ENCODE measurements around the gene BAHCC1. TPM values are rescaled to one million over a fixed set of nuclear protein-coding genes. Genes with fewer than 3 reads are reported as not detected.

The BAHCC1 gene
- total RNA-seq, 2 experiments from 2014 or later: 0.05 TPM; not detected in 1

DNA sequence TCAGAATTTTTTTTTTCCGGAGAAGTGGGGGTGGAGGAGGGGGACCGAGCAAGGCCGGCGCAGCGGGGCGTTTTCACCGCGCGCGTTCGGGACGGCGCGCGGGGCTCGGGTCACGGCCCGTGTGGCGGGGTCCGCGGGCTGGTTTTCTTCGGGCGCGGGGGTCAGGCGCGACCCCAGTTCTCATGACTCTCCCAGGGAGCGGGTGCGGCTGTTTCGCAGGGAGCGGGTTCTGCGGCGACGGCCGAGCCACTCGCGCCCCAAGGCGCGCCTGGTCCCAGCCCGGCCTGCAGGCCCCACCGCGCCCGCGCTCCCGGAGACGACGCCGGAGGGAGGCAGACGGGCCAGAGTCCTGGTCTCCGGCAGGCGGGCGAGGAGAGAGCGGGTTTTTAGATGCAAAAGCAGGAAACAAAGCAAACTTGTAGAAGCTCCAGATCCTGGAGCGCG is 1.0 kb downstream of the BAHCC1 start:
- no peak overlapping the region for H3K27ac Mint-ChIP-seq
- peaks cover 26% of the 10 kb centered on the region for H3K4me1 Mint-ChIP-seq
- ChIA-PET POLR2A (no interaction called here), CTCF (interaction anchor here (0.6 to 1.5 kb wide), 3 partner anchors 23 to 102 kb away, joined by 3 to 6 read pairs (median 3); no protein-coding TSS in a partner anchor)
- intact Hi-C loops (cut with DNase I, micrococcal nuclease): loop anchor here in 1 of 2 experiments (10.0 kb wide), 2 partner anchors 921 to 1591 kb away; partner anchors contain the start of gene NPTX1
- DNase-seq (no peak), ATAC-seq (no peak)
- peaks cover 57% of the 10 kb centered on the region for H3K27me3 Mint-ChIP-seq
- H3K9me3 Mint-ChIP-seq (ENCODE audit: low read depth): no peaks in the 10 kb centered on the region
- no peaks in the 10 kb centered on the region for H3K36me3 Mint-ChIP-seq (ENCODE audit: low read depth)
- no peak overlapping the region for H3K4me3 Mint-ChIP-seq

DNA sequence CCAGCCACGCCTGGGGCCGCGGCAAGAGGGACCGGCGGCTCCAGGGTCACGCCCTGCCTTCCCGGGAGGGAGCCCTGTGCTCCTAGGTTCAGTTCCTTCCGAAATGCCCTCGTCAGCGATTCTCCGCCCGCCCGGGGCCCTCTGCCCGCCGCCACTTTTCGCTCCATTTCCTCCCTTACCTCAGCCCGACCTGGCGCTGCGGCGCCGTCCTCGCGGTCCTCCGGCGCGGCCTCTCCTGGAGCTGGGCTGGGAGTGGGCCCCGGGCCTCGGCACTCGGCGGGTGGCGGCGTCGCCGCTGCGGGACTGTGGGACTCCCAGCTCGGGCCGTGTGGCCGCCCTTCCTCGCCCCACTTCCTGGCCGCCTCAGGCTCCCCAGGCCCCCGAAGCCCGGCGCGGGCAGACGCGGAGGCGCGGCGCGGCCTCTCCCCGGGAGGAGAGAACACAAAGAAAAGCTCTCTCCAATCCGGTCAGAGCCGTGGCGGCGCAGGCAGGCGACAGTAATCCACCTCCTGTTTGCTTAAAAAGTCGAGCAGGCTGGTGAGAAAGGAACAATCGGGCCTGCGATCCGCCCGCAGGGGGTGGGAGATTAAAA is 1.6 kb downstream of the BAHCC1 start:
- Mint-ChIP-seq H3K9me3 (ENCODE audit: low read depth) (no peaks in the 10 kb centered on the region), H3K36me3 (ENCODE audit: low read depth) (no peaks in the 10 kb centered on the region), H3K27ac (no peak overlapping the region), H3K4me1 (peaks cover 26% of the 10 kb centered on the region), H3K4me3 (no peak overlapping the region), H3K27me3 (peaks cover 55% of the 10 kb centered on the region)
- ChIA-PET CTCF (interaction anchor here (0.6 to 1.5 kb wide), 7 partner anchors 12 to 408 kb away, joined by 3 to 6 read pairs (median 3); no protein-coding TSS in a partner anchor), POLR2A (interaction anchor here (0.6 kb wide), 1 partner anchor 475 kb away, joined by 6 read pairs; no protein-coding TSS in a partner anchor)
- ATAC-seq (no peak), DNase-seq (peak; percentile 61)
- intact Hi-C loops (cut with DNase I, micrococcal nuclease): loop anchor here in 1 of 2 experiments (10.0 kb wide), 2 partner anchors 922 to 1592 kb away; partner anchors contain the start of gene NPTX1

DNA sequence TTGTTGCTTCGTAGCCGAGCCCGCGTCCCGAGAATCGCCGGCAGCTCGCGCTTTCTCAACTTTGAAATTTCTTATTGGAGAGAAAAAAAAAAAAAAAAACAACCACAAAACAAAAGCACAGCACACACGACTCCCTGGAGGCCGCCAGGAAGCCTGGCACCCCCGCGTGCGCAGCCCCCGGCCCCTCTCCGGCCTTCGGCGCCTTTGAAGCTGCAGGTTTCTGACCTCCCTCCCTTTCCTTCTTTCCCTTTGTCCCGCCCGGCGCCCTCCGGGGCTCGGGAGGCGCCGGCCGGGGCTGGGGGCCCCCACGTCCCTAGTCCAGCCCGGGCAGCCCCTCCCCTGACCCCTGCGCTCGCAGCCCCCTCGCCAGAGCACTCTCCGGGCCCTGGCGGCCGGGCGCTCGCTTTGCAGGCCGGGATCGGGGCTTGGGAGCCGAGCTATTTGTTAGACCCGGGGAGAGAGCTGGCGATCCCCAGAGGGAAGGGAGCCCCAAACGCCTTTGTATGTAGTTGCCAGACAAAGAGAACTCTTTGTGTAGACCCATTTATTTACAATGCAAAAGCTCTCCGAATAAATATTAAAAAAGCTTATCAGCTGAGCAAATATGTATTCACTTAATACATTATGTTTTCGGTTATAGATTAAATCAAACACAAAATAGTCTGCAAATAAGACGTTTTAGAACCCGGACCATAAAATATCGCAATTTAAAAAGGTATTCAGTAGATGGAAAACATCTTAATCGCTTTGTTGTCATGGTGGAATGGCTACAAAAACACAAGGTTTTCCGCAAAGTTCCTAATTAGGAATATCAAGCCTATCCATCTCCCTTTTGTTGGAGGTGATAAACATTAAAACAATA is 2.3 kb downstream of the BAHCC1 start:
- Mint-ChIP-seq H3K9me3 (ENCODE audit: low read depth) (no peaks in the 10 kb centered on the region), H3K27ac (no peak overlapping the region), H3K27me3 (peaks cover 54% of the 10 kb centered on the region), H3K4me3 (peak overlapping the region; percentile 36), H3K36me3 (ENCODE audit: low read depth) (no peaks in the 10 kb centered on the region), H3K4me1 (peaks cover 26% of the 10 kb centered on the region)
- ChIA-PET CTCF (interaction anchor here (0.6 to 1.5 kb wide), 8 partner anchors 13 to 409 kb away, joined by 3 to 6 read pairs (median 3); no protein-coding TSS in a partner anchor), POLR2A (interaction anchor here (0.6 kb wide), 1 partner anchor 475 kb away, joined by 6 read pairs; no protein-coding TSS in a partner anchor)
- ATAC-seq (no peak), DNase-seq (peak; percentile 47)
- intact Hi-C loops (cut with DNase I, micrococcal nuclease): loop anchor here in 1 of 2 experiments (10.0 kb wide), 2 partner anchors 923 to 1593 kb away; partner anchors contain the start of gene NPTX1

DNA sequence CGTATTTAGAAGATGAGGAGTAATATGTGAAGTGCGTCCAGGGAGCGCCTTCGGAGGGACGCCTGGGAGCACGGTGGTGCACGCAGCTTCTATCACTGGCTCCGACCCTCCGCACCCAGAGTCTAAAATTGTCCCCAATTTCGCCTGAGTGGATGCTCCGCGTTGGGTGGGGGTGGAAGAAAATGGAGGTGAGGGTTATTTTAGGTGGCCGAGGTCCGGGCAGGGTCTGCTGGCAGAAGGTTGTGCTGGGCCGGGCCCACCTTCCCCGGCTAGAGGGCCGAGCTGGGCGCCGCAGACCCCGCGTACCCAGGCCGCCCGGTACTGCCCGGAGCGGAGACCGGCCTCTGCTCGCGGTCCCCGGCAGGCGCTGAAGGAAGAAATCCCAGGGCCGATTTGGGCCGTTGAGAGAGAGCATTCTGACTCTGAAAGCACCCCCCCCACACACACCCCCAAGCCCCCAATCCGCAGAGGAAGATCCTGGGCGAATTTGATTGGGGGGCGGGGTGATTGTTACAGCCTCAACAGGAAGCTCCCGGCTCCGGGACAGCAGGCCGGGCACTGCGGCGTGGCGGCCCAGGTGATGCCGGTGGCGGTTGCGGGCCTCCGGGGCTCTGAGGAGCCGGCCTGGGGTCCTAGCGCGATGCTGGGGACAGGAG is 3.0 kb downstream of the BAHCC1 start:
- DNase-seq: no peak
- Mint-ChIP-seq H3K27me3 (peaks cover 59% of the 10 kb centered on the region), H3K27ac (no peak overlapping the region), H3K36me3 (ENCODE audit: low read depth) (no peaks in the 10 kb centered on the region), H3K4me1 (peaks cover 26% of the 10 kb centered on the region), H3K9me3 (ENCODE audit: low read depth) (no peaks in the 10 kb centered on the region), H3K4me3 (peak overlapping the region; percentile 71)
- ChIA-PET CTCF (interaction anchor here (0.8 to 1.4 kb wide), 3 partner anchors 34 to 114 kb away, joined by 3 read pairs; no protein-coding TSS in a partner anchor), POLR2A (no interaction called here)
- intact Hi-C loops (cut with DNase I, micrococcal nuclease): loop anchor here in 1 of 2 experiments (10.0 kb wide), 2 partner anchors 924 to 1594 kb away; partner anchors contain the start of gene NPTX1
- ATAC-seq: no peak

DNA sequence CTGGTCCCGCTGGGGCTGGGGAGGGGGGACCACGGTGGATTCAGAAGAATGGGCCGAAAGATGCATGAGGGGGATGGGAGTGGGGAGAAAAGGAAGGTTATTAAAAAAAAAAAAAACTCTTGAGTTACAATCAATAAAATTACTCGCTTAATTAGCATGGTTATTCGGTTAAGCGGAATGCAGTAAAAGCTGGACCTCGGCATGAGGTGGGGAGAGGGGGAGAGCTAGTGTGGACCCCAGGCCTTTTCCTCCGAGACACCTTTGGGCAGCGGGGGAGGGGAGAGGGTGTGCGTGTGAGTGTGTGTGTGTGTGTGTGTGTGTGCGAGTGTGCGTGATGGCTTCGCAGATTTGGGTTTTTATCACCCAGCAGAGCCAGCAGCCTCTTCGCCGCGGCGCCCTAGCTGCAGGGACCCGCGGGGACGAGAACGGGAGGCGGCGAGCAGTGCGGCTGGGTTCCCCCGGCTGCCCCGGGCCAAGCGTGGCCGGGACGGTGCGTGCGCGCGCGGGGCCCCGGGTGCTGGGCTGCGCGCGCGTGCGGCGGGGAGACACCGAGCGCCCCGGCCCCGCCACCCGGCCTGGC is 3.7 kb downstream of the BAHCC1 start:
- POLR2A ChIA-PET: no interaction called here
- Mint-ChIP-seq H3K27ac (peak overlapping the region; percentile 51), H3K4me1 (peaks cover 25% of the 10 kb centered on the region)

DNA sequence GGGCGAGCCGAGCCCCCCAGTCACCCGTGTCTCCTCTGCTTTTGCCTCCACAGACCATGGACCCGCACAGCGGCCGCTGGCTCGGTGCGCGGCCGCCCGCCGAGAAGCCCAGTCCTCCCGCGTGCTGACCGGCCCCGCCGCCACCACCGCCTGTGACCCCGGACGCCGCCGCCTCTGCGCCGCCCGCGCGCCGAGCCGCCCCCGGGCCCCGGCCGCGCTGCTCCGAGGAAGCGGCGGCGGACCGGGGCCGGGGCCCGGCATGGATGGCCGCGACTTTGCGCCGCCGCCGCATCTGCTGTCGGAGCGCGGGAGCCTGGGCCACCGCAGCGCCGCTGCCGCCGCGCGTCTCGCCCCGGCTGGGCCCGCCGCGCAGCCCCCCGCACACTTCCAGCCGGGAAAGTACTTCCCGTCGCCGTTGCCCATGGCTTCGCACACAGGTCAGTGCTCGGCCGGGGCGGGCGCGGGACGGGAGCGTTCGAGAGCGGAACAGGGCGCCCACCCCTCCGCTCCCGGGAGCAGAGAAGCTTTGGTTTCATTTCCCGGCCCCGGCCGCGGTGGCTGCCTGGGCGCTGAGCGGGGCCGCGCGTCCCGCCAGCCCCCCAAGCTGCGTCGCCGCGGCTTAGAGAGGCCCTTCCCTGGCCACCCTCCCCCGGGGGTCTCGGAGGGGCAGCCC is 4.4 kb downstream of the BAHCC1 start:
- H3K36me3 Mint-ChIP-seq (ENCODE audit: low read depth): no peaks in the 10 kb centered on the region
- no peak for DNase-seq
- ATAC-seq: no peak
- H3K4me1 Mint-ChIP-seq: peaks cover 18% of the 10 kb centered on the region
- no peak overlapping the region for H3K27ac Mint-ChIP-seq
- intact Hi-C loops (cut with DNase I, micrococcal nuclease): loop anchor here in 1 of 2 experiments (10.0 kb wide), 2 partner anchors 925 to 1595 kb away; partner anchors contain the start of gene NPTX1
- POLR2A ChIA-PET: no interaction called here
- peaks cover 54% of the 10 kb centered on the region for H3K27me3 Mint-ChIP-seq
- no peak overlapping the region for H3K4me3 Mint-ChIP-seq
- CTCF ChIA-PET: no interaction called here
- no peaks in the 10 kb centered on the region for H3K9me3 Mint-ChIP-seq (ENCODE audit: low read depth)

More for the DNA sequence above, 3.7 kb downstream of the BAHCC1 start:
- ATAC-seq (no peak), DNase-seq (no peak)
- H3K9me3 Mint-ChIP-seq (ENCODE audit: low read depth): no peaks in the 10 kb centered on the region
- CTCF ChIA-PET: no interaction called here
- H3K27me3 Mint-ChIP-seq: peaks cover 59% of the 10 kb centered on the region
- intact Hi-C loops (cut with DNase I, micrococcal nuclease): loop anchor here in 1 of 2 experiments (10.0 kb wide), 2 partner anchors 924 to 1594 kb away; partner anchors contain the start of gene NPTX1
- no peaks in the 10 kb centered on the region for H3K36me3 Mint-ChIP-seq (ENCODE audit: low read depth)
- H3K4me3 Mint-ChIP-seq: peak overlapping the region; percentile 71

DNA sequence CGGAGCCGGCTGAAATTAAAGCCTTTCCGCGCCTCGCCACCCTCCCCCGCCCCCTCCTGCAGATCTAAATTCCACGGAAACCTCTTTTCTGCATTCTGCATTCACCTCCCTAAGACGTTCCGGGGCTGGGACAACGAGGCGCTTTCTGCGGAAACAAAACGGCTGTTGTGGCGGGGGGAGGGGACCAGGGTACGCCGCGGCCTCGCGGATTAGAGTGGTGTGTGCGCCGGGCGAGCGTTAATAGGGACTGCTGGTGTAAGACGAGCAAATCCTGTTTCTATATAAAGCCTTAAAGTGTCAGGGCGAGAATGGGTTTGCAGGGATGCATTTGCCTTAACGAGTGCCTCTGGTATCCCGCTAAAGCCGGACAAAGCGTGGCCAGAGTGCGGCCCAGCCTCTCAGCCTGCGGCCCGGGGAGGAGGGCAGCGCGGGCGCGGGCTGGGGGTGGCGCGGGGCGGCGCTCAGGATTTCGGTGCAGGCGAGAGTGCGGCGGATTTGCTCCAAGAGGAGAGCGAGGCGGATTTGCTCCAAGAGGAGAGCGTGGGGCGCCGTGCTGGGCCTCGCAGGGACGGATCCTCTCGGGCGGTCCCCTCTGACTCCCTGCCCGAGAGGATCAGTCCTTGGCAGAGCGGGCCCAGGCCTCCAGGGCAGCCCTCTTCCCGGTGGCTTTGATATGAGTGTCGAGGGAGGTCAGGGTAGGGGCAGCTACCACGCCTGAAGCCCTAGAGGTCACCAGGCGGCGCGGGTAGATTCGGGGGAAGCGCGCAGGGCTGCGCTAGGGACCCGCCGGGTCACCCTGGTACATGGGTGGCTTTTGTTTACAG is 5.1 kb downstream of the BAHCC1 start:
- peak; percentile 52 for DNase-seq
- POLR2A ChIA-PET: no interaction called here
- CTCF ChIA-PET: no interaction called here
- Mint-ChIP-seq H3K4me3 (peak overlapping the region; percentile 55), H3K9me3 (ENCODE audit: low read depth) (no peaks in the 10 kb centered on the region), H3K27ac (no peak overlapping the region), H3K36me3 (ENCODE audit: low read depth) (no peaks in the 10 kb centered on the region), H3K4me1 (peaks cover 12% of the 10 kb centered on the region), H3K27me3 (peaks cover 51% of the 10 kb centered on the region)
- no peak for ATAC-seq
- intact Hi-C loops (cut with DNase I, micrococcal nuclease): no loop called here

DNA sequence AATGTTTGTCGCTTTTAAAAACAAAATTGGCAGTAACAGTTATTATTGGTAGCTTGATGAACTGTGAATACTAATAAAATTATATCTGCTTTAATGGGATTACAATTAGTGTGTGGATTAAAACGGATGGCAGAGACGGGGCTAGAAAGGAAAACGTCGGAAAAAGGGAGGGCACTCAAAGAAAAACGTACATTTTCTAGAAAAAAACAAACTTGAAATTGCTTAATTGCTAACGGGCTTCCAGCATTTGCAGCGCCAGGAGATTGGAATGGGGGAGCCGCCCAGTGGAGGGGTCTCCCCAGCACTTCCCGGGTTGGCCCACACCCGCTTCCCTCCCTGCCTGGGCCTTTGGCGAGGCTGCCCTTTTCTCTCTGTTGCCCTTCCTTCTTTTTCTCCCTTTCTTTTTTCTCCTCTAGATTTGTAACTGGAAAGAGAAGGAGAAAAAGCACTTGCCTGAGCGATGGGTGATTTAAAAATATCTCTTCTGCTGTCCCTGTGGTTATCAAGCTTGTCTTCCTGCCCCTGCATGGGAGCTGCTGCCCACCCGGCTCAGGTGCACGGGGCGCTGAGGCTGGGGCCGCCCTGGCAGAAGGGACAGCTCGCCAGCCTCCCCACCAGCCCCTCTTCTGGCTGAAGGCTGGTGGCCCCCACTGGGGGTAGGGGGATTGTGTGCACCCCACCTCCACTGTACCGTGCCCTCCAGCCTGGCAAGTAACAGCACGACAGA is 5.9 kb downstream of the BAHCC1 start:
- H3K27me3 Mint-ChIP-seq: peaks cover 51% of the 10 kb centered on the region
- ATAC-seq (no peak), DNase-seq (no peak)
- H3K9me3 Mint-ChIP-seq (ENCODE audit: low read depth): no peaks in the 10 kb centered on the region
- no peak overlapping the region for H3K27ac Mint-ChIP-seq
- H3K4me1 Mint-ChIP-seq: peaks cover 10% of the 10 kb centered on the region
- ChIA-PET POLR2A (interaction anchor here (0.7 kb wide), 1 partner anchor 95 kb away, joined by 3 read pairs; no protein-coding TSS in a partner anchor), CTCF (interaction anchor here (0.6 to 1.1 kb wide), 2 partner anchors 54 to 84 kb away, joined by 3 read pairs; no protein-coding TSS in a partner anchor)
- H3K4me3 Mint-ChIP-seq: no peak overlapping the region
- intact Hi-C loops (cut with DNase I, micrococcal nuclease): no loop called here
- no peaks in the 10 kb centered on the region for H3K36me3 Mint-ChIP-seq (ENCODE audit: low read depth)

DNA sequence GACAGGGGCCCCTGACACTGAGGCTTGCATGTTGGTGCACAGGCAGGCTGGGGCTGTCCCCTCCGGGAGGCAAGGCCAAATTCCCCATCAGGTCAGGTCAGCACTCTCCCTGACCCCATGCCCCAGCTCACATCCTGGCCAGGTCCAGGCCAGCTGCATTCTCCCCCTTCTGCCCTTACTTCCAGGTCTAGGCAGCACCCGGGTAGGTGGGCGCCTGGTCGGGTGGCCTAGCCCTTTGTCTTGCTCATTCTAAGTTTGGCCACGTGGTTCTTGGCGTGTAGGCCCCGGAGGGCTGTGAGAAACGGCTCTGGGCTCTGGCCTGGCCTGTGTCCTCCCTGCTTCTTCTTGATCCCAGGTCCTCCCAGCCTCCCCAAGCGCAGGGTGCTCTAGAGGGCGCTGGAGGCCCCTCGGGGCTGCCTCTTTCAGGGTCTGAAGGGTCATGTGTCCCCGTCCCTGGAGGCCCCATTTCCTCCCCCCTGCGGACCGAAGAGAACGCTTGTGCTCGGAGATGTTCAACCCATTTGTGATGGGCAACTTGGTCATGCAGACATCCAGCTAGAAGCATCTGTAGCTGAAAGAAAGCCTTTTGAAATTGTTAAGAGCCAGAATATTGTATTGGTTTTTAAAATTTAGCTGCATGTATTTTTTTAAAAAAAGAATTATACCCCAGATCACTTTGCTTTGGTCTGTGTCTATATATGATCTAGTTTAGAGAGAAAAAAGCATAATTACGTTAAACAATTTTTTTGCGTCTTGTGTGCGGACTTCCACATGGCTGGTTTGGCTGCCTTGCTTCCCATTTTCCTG is 6.7 kb downstream of the BAHCC1 start:
- no peak for ATAC-seq
- Mint-ChIP-seq H3K4me1 (peaks cover 10% of the 10 kb centered on the region), H3K4me3 (no peak overlapping the region), H3K36me3 (ENCODE audit: low read depth) (no peaks in the 10 kb centered on the region), H3K27me3 (peaks cover 49% of the 10 kb centered on the region), H3K27ac (peak overlapping the region; percentile 13), H3K9me3 (ENCODE audit: low read depth) (no peaks in the 10 kb centered on the region)
- ChIA-PET CTCF (interaction anchor here (0.7 to 1.2 kb wide), 3 partner anchors 20 to 83 kb away, joined by 3 read pairs; no protein-coding TSS in a partner anchor), POLR2A (interaction anchor here (0.7 kb wide), 1 partner anchor 94 kb away, joined by 3 read pairs; no protein-coding TSS in a partner anchor)
- peak; percentile 53 for DNase-seq
- intact Hi-C loops (cut with DNase I, micrococcal nuclease): no loop called here

Measured in activated CD4-positive, alpha-beta T cell treated with anti-CD3 and anti-CD28 coated beads for 36 hours (primary cell).